Anterior cingulate cortex (tissue), 58 donors: ENCODE data around the gene TXNRD2.
"Not testable (repeated sequence)": the region's sequence is repeated elsewhere in the genome, so short reads cannot be mapped to it uniquely, and the experiment has no call there.

Experiments
- DNase-seq, 58 donors: peaks; one replicate each; lab custom pipeline; 2025; lab: John Stamatoyannopoulos, UW

Gene TXNRD2

DNA sequence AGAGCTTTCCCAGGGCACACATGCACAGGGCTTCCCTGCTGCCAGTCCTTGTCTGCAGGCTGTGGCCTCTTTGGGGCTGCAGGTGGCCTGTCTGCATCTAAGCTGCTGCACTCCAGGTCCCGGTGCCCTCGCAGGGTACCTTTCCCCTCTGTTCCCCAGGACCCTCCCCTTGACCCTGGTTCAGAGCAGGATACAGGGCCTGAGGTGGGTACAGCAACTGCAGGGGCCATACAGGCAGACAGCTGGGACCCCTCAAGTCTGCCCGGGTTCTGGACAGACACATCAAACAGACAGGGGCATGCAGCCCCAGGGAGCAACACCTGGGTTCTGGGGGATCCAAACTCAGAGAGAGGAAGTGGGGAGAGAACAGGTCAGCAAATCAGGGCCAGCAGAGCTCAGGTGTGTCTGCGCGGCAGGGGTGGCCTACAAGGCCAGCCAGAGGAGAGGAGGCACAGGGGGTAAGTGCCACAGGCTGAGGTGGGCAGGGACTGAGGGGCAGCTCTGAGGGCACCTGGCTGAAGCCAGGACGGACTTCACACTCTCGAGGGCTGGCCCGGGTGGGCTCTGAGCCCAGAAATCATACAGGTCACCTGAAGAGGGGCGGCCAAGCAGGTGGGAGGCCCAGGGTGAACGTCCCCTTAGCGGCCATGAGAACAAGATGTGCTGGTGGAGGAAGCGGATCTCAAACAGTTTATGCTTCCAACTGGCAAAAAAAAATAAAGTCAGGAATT is 29.9 kb downstream of the TXNRD2 start:
- no peak for DNase-seq

DNA sequence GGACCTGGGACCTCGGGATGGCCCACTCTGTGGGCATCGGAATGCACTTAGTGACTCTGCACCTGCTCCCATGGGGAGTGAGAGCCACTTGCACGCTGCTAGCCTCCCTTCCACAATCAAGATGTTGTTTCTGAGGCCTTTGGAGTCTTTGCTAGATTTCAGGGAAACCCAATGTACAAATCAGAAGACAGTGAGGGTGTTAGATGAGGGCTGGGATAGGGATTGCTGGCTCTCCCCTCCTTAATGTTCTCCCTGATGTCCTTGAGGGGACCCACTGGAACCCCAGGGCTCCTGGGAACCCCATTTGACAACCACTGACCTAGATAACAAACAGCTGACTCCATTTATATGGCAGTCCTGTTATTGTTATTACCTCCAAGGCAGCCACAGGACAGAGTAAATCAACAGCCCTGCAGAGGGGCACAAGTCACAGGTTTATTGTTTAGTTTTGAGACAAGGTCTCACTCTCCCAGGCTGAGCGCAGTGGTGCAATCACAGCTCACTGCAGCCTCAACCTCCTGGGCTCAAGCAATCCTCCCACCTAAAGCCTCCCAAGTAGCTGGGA is 31.4 kb downstream of the TXNRD2 start:
- no peak for DNase-seq

DNA sequence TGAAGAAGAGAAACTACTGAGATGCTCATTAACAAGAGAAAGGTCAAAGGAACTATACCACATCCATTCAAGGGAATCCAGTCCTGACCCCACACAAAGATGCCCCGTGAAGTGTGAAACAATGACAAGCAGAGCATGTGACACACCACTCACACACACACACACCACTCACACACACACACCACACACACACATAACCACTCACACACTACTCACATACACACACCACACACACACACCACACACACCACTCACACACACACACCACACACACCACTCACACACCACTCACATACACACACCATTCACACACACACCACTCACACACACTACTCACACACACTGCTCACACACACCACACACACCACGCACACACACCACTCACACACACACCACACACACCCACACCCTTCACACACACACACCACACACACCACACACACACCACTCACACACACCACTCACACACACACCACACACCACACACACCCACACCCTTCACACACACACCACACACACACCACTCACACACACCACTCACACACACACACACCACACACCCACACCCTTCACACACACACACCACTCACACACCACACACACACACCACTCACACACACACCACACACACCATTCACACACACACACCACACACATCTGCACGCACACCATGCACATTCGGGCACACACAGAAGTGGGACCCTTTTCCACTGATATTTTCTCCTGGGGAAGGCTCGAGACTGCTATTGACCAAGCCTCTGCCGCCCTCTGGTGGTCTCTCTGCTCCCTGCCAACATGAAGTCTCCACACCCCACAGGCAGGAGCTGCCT is 32.1 kb downstream of the TXNRD2 start:
- DNase-seq, result peak in 53 of 58 donors; percentile 22 to 87 (median 59)

DNA sequence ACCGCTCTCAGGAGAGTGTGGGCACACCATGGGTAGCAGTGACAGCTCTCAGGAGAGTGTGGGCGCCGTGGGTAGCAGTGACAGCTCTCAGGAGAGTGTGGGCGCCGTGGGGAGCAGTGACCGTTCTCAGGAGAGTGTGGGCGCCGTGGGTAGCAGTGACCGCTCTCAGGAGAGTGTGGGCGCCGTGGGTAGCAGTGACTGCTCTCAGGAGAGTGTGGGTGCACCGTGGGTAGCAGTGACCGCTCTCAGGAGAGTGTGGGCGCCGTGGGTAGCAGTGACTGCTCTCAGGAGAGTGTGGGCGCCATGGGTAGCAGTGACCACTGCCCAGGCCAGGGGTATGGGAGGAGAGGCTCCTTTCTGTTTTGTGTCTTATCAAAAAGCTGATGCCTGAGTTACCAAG is 33.7 kb downstream of the TXNRD2 start:
- DNase-seq, result not testable (repeated sequence)

DNA sequence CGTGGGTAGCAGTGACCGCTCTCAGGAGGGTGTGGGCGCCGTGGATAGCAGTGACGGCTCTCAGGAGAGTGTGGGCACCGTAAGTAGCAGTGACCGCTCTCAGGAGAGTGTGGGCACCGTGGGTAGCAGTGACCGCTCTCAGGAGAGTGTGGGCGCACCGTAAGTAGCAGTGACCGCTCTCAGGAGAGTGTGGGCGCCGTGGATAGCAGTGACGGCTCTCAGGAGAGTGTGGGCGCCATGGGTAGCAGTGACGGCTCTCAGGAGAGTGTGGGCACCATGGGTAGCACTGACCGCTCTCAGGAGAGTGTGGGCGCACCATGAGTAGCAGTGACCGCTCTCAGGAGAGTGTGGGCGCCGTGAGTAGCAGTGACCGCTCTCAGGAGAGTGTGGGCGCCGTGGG is 34.8 kb downstream of the TXNRD2 start:
- DNase-seq, result not testable (repeated sequence)

DNA sequence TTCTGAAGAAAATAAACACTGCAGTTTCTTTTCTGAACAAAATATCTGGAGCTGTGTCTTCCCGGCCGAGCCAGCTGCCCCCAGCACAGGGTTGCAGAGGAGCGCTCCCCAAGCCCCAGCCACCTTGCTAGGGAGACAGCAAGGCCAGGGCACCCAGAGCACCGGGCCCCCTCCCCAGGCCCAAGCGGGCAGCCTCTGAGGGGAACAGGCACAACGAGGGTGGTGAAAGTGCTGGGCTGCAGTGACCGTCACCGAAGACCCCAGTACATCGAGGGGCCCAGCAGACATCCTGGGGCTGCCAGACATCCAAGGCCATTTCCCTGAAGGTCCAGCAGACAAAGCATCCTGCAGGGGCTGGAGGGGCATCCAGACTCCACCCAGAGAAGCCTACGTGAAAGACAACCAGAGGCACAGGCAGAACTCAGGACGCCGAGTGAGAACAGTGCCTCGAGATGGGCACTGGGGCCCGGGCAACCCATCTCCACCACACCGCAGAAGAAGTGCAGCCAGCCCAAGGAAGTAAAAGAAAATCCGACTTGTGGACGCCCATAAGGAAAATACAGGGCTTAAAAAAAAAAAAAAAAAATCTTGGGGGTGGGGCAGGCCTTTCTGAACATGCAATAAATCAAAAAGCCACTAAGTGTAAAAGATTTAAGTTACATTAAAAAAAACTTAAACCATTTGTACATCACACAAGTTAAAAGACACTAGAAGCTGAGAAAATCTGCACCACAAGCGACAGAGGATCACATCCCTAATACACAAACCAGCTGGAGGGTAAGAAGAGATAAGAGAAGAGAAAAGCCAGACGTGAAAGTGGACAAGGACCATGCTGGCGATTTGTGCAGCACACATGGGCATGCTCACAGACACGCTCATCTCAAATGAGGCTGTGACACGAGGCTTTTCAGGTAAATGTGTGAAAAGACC is 36.0 kb downstream of the TXNRD2 start:
- DNase-seq, result no peak

DNA sequence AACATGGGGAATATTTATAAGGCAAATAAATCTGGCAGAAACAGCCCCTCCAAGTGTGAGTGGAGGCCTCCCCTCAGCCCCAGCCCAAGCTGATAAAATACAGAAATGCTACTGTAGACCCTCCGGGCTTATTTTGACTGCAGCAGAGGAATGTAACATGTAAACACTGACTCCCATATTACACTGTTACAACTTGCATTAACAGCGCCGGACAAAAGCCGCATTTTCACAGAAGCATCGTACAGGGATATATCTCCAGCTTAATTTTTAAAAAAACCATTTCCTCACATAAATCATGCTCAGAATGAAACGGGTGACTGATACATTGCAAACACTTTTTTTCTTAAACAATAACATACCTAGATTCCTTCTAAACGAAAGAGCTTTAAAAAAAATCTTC is 36.7 kb downstream of the TXNRD2 start:
- DNase-seq, result no peak

DNA sequence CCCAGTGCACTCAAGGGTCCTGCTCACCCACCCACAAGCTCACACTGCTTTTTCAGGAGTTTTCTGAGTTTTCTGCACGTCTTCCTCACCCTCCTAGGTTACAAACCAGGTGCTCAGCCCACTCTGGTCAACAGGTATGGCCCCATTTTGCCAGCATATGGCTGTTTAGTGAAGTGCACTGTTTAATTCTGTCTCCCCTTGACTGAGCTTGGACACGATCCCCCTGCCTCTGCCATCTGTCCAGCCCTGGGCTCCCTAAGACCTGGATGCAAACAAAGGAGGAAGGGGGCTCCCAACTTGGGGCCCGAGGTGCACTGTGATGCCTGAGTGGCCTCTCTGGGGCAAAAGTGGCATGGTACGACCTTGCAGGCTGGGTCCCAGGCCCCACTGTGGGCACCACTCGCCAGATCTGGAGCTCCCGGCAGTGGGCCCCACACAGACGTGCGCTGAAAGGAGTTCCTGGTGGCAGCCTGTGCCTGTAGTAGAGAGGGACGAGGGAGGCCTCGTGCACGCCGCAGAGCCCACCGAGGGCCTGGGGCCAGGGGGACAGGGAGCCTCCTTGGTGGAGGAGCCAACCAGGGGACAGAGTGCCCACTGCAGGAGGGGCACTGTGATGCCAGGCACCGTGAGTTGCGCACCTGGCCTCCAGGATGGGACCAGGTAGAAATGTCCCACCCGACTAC is 37.3 kb downstream of the TXNRD2 start:
- DNase-seq, result no peak

DNA sequence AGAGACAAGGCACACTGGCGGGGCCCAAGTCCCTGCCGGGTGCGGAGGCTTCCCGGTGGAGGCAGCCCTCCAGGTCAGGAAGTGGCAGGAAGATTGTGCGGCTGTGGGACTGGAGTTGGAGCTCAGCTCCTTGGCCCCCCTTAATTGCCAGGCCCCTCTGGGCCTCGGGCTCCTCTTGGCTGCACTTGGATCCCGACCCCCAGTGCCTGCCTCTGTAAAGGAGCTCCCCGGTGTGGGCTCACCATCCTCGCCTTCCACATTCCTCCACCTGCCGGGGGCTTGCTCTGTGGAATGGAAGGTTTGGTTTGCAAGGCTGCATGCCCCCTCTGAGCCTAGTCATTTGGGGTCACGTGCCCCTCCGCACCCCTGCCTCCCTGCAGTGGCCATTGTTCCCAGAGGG is 38.1 kb downstream of the TXNRD2 start:
- DNase-seq, result no peak

DNA sequence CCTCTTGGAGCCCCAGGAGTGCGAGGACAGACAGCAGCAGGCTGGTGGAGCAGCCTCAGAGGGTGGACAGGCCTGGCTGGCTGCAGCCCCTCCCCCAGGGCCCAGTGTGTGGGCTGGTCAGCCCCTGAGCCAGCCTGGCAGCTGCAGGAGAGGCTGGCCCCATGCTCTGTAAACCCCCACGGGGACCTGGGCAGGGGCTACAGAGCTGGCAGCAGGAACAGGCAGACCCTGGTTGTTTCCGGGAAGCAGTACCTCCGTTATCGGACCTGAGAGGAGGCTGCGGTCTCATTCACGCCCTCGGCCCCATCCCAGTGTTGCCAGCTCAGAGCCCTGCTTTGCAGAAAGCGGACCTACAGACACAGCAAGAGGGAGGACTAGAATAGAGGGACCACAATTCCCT is 38.6 kb downstream of the TXNRD2 start:
- no peak for DNase-seq

DNA sequence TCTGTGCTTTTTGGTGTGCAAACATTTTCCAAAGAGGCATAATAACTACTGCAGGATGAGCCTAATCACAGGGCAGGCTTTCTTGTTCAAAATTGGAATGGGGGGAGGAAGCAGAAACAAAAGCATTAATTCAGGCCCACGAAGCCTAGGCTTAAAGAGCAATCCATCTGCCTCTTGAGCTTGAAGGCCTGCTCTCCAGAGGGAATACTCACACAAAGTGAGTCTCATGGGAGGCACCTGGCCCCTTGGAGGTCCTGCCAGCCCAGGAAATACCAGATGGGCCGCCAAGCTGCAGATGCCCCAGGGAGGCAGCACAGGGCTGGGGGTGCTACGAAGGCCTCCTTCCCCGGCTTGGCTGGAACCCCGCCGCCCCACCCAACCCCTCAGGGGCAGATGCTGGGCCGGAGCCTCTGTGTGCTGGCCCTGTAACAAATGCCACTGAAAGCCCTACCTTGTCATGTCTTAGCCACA is 39.3 kb downstream of the TXNRD2 start:
- no peak for DNase-seq

DNA sequence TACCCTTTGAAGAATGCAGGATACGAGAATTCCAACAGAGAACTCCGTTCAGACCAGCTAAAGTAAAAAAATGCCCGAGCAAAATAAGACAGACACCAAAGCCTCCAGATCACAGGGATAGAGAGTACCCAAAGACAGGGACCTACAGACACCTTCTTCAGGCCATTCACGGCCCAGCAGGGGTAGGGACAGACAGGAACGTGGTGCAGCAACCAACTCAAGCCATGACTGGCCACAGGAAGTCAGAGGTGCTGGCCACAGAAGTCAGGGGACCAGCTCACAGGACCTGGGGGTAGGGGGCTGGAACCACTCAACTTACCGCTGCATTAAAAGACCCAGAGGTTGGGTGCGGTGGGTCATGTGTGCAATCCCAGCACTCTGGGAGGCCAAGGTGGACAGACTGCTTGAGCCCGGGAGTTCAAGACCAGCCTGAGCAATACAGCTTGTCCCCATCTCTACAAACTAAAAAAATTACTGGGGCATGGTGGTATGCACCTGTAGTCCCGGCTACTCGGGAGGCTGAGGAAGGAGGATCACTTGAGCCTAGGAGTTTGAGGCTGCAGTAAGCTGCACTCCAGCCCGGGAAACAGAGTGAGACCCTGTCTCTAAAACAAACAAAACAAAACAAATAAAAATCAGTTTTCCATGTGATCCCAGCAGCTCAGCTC is 39.9 kb downstream of the TXNRD2 start:
- DNase-seq, result no peak

DNA sequence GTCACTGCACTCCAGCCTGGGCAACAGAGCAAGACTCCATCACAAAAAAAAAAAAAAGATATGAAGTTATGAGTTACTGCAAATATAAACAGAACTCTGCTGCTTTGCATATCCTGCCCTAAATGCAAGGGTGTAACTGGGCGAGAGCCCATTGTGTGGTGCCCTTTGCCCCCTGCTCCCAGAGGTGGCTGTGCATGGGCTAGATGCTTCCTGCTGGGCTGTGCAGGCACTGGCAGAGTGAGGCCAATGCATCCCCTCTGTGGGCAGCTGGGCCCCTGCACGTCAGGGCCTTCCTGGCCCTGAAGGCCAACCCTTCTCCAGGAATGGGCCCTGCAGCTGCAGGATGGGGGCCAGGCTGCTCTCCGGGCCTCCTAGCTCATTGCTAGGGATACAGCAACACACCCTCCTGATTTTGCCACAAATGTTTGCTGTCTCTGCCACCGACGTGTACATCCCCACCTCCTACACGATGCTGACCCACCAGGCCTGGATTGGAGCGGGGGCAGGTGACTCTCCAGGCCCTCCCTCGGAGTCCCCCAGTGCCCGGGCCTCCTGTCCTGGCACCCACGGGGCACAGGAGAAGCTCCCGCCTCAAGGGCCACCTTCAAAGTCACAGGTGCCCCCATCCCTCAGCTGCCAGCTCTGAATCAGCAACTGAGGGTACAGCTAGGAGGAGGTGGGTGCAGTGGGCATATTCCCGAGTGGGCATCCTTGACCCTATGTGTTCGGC is 40.7 kb downstream of the TXNRD2 start:
- DNase-seq, result no peak

DNA sequence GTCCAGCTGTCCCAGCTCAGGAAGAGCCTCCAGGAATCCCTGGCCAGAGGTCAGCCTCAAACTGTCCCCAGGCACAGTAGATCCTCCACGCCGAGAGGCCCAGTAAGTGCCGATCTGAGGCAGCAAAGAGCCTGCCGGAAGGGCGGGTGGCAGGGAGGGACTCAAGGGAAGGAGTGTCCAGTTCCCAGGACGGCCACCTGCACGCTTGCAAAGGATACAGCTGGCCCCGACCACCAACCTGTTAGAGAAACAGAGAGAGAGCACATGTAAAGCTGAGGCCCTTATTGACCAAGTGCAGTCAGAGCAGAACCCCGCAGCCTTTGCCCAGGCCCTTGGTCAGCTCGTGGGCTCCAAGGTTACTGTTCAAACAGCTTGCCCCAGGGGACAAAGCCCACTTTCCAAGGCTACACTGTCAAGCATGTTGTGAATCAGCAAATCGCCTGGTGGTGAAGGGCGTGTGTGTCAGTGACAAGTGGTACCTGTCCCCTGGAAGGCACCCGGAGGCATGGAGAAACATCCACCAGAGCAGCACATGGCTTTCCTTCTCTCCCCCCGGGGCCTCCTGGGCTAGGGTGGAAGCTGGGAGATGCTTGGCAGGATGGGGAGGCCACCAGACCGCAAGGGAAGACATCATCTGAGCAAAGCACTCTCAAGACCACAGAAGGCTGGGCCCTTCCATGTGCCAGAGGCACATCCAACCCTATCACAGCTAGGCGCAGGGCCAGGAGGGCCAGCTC is 42.6 kb downstream of the TXNRD2 start:
- DNase-seq, result no peak

DNA sequence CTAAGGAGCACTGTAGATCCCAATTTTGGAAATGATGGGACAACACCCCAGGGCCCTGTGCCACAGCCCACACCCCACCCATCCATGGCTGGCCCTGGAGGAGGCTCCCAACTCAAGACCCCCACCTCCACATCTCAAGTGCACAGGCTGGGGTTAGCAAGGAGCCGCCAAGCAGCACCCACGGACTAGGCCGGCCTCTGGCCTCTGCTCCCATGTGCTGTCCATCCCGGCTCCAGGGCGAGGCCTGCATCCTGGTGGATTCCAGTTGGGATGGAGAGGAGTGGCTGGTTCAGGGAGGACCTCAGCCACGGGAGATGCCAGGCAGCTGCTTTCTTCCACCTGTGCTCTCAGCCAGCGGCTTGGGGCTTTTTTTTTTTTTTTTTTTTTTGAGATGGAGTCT is 43.5 kb downstream of the TXNRD2 start:
- DNase-seq, result no peak

DNA sequence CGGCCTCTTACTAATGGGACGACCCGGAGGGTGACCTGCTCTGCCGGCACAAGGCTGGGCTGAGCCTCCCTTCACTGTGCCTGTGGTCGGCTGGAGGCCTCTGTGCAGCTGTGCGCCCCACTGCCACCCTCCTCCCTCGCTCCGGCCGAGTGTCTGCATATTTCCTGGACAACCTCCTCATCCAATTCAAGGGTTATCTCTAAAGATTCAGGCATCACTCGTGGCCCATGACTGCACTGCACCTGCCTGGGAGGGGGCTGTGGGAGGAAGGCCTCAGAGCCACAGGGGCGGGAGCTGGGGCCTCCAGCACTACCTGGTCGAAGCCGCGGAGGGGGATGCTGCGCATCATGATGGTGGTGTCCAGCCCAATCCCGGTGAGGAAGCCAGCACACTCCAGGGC is 43.9 kb downstream of the TXNRD2 start:
- DNase-seq, result no peak

DNA sequence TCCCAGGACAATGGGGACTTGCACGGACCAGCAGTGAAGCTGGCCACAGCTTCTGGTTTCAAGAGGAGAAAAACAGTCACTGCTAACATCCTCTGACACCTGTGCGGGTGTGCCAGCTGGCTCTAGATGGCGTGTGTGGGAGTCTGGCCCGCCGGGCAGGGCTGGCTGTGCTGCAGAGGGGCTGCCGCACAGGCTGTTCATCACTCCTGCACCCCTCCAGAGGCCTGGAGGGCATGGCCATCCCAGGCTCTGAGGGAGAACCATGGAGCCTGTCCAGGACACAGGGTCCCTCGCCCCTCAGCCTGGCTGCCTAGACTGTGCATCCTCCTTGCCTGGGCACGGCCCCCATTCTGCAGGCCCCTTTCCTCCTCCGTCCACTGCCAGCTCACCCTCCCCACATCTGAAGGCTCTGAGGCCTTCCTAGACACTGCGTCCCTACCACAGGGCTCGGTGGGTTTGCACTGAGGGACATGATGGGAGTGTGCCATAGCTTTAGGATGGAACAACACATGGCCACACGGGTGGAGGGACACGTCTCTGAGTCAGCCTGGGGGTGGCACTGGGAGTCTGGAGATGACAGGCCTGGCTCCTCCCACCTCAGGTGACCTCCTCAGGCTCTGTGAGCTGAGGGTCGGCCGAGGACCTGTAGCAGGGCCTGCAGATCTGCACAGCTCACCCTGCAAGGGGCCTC is 44.8 kb downstream of the TXNRD2 start:
- peak in 6 of 58 donors; percentile 12 to 45 (median 24) for DNase-seq
